ENCODE results near the gene HOXB6.

Gene HOXB6

GRCh38 chr17:48604770-48605329 lies at the start of gene HOXB6:
Gene HOXB6, minus strand, starts transcription at chr17:48604986. Its CDS starts 6,836 bp downstream, at chr17:48598150.
- no peak for DNase-seq

GRCh38 chr17:48649741-48650140 lies 45.0 kb upstream of the HOXB6 start:
- no peak for DNase-seq

- no peak for DNase-seq
These were observed 43.1 kb upstream of the HOXB6 start for GRCh38 chr17:48647963-48648245.

- peak; percentile 85 for DNase-seq
These were observed 42.5 kb upstream of the HOXB6 start for GRCh38 chr17:48647103-48647962.

- peak; percentile 95 for DNase-seq
These were observed 41.7 kb upstream of the HOXB6 start for GRCh38 chr17:48646183-48647102.

DNA sequence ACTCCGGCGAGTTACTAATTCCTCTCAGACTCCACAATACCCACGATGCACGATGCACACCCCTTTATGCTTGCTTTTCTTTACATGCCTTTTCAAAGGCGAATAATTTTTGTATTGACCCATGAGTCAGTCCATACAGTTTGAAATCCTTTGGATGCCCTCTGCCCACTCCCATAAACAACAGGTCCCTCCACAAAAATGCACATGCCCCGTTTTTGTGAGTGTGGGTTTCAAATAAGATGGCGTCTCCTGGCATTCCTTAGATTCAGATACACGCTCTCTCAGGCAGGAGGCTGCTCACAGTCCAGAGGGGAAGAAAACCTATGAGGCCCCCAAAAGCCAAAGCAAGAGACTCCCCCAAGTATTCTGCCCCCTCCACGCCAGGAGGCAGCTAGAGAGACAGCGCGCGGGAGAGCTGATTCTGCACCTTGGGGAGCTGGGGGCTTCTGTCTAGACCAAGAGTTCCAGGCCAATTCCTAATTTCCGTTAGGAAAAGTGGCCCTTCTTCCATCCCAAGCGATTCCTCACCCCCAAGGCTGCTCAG lies 40.9 kb upstream of the HOXB6 start:
- DNase-seq: no peak

DNA sequence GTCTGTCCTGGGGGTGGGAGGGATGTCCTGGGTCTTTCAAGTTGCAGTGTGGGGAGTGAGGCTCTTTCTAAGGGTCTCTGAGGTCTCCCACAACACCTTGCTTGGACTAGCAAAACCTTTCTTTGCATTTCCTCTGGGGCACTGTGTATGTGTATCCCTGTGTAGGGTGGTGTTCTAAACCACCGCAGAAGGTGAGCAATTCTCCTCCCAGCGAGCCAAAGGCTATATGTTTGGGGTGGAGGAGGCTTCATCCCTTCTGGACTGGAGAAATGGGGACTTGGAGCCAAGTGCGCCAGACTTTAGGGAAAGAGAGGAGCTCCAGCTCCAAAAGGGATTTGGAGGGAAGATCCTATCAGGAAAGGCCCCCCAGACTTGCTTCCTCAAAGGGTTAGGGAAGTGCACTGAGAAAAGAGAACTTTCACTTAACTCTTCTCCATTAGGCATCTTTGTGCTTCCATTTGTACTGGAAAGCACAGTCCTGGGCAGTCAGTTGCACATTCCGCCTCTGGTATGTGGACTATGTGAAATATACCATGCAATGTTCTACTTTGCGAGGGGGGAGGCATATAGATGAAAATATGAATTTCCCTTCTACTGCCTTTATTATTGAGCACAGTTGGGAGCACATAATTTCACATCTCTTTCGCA lies 40.2 kb upstream of the HOXB6 start:
- peak; percentile 54 for DNase-seq

DNA sequence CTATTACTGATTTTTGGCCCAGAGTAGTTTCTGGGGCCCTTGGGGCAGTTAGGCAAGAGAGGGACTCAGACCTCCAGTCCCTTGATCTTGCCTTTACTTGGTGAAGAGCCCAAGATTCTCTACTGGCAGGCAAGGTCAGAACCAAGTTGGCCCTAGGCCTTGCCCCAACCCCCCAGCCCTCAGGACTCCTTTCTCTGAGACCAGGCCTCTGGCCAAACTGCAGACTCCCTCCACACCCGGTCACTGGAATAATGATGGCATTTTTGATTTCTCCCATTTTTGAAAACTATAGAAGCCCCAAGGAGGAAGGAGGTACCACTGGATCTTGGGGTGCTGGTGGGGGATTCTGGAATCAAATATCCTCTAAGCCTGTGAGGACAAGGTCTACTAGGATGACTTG lies 39.4 kb upstream of the HOXB6 start:
- DNase-seq: peak; percentile 47

GRCh38 chr17:48643697-48644012 lies 38.9 kb upstream of the HOXB6 start:
- DNase-seq: no peak

GRCh38 chr17:48642843-48643696 lies 38.3 kb upstream of the HOXB6 start:
- DNase-seq: no peak

GRCh38 chr17:48642059-48642842 lies 37.5 kb upstream of the HOXB6 start:
- DNase-seq: peak; percentile 98

DNA sequence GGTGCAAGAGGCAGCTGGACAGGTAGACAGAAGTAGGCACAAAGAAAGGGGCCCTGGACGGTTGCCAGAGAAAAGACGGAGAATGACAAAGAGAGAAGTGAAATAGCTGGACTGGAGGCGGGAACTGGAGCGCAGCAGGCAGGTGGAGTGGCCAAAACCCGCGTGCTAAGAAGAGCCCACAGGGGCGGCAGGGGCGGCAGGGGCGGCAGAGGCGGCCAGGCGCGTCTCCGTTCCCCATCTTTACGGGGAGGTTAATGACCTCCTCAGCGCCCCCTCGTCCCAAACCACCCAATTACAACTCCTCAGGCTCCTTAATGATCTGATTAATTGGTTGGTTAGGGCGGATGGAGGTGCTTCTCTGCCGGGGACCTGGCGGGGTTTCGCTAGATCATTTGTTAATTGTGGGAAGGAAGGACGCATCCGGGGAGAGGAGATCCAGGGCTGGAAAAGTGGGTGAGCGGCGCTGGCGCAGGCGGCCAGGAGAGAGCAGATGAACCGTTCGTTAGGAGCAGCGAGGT lies 36.8 kb upstream of the HOXB6 start:
- DNase-seq: peak; percentile 55

DNA sequence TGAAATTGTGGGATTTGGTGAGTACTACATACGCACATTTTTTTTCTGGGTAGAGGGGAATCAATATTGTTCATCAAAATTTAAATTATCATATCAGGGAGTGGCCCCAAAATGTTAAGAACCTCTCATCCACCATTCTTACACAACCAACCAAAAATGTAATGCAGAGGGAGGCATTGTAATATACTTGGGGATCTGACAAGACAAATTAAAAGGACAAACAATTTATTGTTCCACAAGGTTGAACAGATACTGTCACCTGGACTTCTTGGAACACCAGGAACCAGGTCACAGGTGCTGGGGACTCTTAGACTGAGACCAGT lies 36.0 kb upstream of the HOXB6 start:
- no peak for DNase-seq

DNA sequence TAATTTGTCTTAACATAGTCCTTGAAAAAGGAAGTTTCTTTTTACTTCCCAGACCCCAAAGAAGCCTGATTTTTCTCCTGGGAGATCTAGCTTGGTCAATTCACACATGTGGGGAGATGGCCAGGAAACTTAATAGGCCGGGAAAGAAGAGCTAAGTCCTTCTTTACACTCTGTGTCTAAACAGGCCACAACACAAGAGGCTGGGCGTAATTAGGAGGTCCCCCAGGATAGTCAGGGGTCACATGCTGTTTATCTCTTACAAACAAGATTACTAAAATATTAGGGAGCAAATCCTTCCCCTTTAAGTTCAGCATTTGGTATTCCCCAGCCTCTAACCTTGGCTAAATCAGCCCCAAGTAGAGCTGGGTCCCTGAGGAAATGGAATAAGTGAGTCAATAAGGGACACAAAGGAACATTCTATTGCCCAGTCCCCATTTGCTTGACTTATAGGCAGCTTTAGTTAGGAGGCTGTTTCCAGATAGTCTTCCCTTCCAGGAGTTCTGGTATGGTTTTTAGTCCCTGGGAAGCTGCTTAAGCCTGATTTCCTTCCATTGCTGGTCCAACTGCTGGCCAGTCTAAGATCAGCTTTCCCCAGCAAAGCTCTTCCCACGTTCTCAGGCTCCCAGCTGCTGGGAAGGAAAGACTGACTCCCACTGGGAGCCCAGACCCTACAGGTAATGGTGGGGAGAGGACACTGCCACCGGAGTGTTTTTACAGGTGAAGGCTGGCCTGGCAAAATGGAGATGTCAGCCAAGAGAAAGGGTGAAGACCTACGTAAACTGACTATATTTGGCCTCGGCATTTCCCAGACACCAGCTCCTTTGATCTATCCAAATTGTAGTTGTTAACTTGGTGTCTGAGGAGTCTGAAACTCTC lies 35.4 kb upstream of the HOXB6 start:
- DNase-seq: peak; percentile 52

GRCh38 chr17:48639136-48639535 lies 34.4 kb upstream of the HOXB6 start:
- DNase-seq: peak; percentile 62

DNA sequence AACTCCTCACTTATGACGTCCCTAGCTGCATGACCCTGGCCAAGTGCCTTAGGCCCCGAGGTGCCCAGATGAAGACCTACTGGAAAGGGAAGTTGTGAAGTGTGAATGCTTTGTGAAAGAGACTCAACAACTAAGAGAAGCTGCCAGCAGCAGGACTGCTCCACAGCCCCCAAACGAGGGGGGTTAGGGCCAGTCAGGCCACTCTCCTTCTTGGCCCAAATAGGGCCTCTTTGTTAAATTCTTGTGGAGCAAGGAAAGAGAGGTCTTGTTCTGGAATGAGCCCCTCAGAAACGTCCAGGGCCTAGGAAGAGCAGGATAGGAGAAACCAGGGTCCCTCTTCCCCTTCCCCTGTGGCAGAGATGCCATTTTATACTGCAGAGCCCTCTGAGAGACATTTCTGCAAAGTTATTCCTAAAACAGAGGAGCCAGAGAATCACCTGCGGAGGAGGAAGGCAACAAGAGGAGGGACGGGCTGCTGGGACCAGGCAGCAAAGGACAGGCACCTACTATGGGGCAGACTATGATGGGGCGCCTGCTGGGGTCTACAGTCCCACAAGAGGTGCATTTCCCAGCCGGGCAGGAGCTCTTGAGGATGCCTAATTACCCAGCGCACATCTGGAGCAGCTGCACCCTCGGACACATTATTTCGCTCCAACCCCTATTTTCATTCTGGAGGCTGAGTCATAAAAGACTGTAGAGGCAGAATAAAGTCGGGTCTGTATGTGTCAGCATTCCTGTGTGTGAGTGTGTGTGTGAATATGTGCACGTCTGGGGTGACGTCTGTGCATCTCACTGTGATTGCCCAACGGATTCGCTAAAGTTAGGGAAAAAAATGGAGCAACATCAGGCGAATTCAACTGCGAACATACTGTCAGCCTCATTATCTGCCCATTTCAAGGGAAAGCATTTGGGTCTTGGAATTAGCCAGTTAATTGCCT lies 32.8 kb upstream of the HOXB6 start:
- peak; percentile 78 for DNase-seq

DNA sequence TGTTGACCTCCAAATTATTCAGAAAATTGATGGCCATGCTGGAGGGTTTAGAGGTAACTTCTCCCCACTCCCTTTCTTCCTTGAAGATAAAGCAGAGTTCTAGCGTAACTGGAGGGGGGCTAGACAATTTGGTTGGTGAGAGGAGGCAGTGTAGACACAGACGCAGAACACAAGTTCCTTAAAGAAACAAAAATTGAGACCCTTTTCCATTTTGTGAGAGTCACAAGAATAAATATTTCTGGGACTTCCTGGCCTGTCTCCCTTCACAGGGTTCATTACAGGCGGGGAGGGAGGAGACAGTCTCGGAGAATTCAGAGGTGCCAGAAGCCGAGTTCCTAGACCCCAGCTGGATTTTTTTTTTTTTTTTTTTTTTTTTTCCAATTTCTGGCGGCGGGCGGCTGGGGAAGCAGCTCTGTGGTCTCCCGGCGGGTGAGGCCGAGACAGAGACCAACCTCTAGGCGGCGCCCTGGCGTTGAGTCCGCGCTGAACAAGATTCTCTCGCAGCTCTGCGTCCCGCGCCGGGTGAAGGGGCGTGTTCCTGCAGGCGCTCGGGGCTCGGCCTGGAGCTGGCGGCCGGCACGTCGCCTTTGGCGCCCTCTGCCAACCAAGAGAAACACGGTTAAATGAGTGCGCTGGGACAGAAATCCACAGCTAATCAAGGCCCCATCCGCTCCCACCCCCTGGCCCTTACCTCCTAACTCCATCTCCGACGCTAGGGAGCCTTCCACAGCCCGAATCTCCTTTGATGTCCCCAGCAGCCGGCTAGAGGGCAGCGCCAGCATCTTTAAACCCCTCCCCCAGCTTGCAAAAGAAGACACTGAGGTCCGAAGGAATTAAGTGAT lies 31.6 kb upstream of the HOXB6 start:
- DNase-seq: peak; percentile 99

Measured in islet precursor cell (in vitro differentiated cells).